Measurements from ENCODE around the gene CACTIN.

The CACTIN gene

GRCh38 chr19:3577723-3578344 is 48.8 kb downstream of the CACTIN start:
- Histone ChIP-seq H3K4me2 (no peak overlapping the region), H3K4me3 (IDR thresholded peaks at IDR 0.05; ENCODE audit: insufficient read depth, low read depth, low read length) (no peak overlapping the region), H3K36me3 (ENCODE audit: insufficient read depth) (no peaks in the 10 kb centered on the region), H2AFZ (ENCODE audit: low read depth) (no peak overlapping the region), H3K27me3 (ENCODE audit: insufficient read depth, low read depth) (no peaks in the 10 kb centered on the region), H3K27ac (no peak overlapping the region), H3K79me2 (ENCODE audit: insufficient read depth, low read depth) (peaks cover 5% of the 10 kb centered on the region; the same call in 1 of the 2 replicates), H4K20me1 (ENCODE audit: insufficient read depth) (no peaks in the 10 kb centered on the region), H3K4me1 (ENCODE audit: low read depth, poor library complexity, severe bottlenecking) (no peaks in the 10 kb centered on the region), H3K9ac (no peak overlapping the region)
- no peak for TF ChIP-seq CTCF (conservative IDR thresholded peaks at IDR 0.05; ENCODE audit: low read depth, low read length)

- no peaks in the 10 kb centered on the region for H3K36me3 ChIP-seq (ENCODE audit: insufficient read depth)
- no peak overlapping the region for H3K27ac ChIP-seq
- no peaks in the 10 kb centered on the region for H3K27me3 ChIP-seq (ENCODE audit: insufficient read depth, low read depth)
- H2AFZ ChIP-seq (ENCODE audit: low read depth) = no peak overlapping the region
- no peak overlapping the region for H3K4me2 ChIP-seq
- no peak for TF ChIP-seq CTCF (conservative IDR thresholded peaks at IDR 0.05; ENCODE audit: low read depth, low read length)
- H3K4me1 ChIP-seq (ENCODE audit: low read depth, poor library complexity, severe bottlenecking) = peaks cover 3% of the 10 kb centered on the region
- no peak overlapping the region for H3K4me3 ChIP-seq (IDR thresholded peaks at IDR 0.05; ENCODE audit: insufficient read depth, low read depth, low read length)
- H3K9ac ChIP-seq = no peak overlapping the region
- H3K79me2 ChIP-seq (ENCODE audit: insufficient read depth, low read depth) = peaks cover 5% of the 10 kb centered on the region; the same call in 1 of the 2 replicates
- no peaks in the 10 kb centered on the region for H4K20me1 ChIP-seq (ENCODE audit: insufficient read depth)
Observed at GRCh38 chr19:3576696-3577443, 49.7 kb downstream of the CACTIN start.

- no peak overlapping the region for H2AFZ ChIP-seq (ENCODE audit: low read depth)
- no peak overlapping the region for H3K4me3 ChIP-seq (IDR thresholded peaks at IDR 0.05; ENCODE audit: insufficient read depth, low read depth, low read length)
- H3K9ac ChIP-seq = no peak overlapping the region
Observed at GRCh38 chr19:3575949-3576673, 50.5 kb downstream of the CACTIN start.

More at GRCh38 chr19:3575949-3576673, 50.5 kb downstream of the CACTIN start:
- Histone ChIP-seq H3K4me1 (ENCODE audit: low read depth, poor library complexity, severe bottlenecking) (peaks cover 3% of the 10 kb centered on the region), H4K20me1 (ENCODE audit: insufficient read depth) (no peaks in the 10 kb centered on the region), H3K36me3 (ENCODE audit: insufficient read depth) (no peaks in the 10 kb centered on the region), H3K4me2 (no peak overlapping the region), H3K27ac (no peak overlapping the region), H3K79me2 (ENCODE audit: insufficient read depth, low read depth) (peaks cover 5% of the 10 kb centered on the region; the same call in 1 of the 2 replicates), H3K27me3 (ENCODE audit: insufficient read depth, low read depth) (no peaks in the 10 kb centered on the region)
- TF ChIP-seq CTCF (conservative IDR thresholded peaks at IDR 0.05; ENCODE audit: low read depth, low read length) = no peak
